Neural progenitor cell (in vitro differentiated cells): ENCODE results near the gene LPIN1. TPM values are rescaled to one million over a fixed set of nuclear protein-coding genes. Genes with fewer than 3 reads are reported as not detected.

Experiments used
- DNase-seq: peaks from one replicate; pipeline ENCODE4 v3.0.0-alpha.2; 2016; ENCODE audit warnings: low spot score
- H2AFZ ChIP-seq: fragments of 200-600 bp; sonication (generic); replicated peaks from 2 replicates; pipeline ENCODE4 v1.6.1; 2016; ENCODE audit warnings: antibody characterized with exemption
- H3F3A ChIP-seq: fragments of 200-600 bp; sonication (generic); 2 replicates; pipeline ENCODE4 v1.6.1; 2016; ENCODE audit warnings: antibody characterized with exemption, low read depth
- H3K27ac ChIP-seq: fragments of 200-600 bp; sonication (generic); 2 replicates; pipeline ENCODE4 v1.5.1; 2016; ENCODE audit warnings: mild to moderate bottlenecking
- H3K27me3 ChIP-seq: fragments of 200-600 bp; sonication (generic); 2 replicates; pipeline ENCODE4 v1.6.1; 2016; ENCODE audit warnings: mild to moderate bottlenecking, moderate library complexity
- H3K36me3 ChIP-seq: fragments of 200-600 bp; sonication (generic); 2 replicates; pipeline ENCODE4 v1.5.1; 2016
- H3K4me1 ChIP-seq: fragments of 200-600 bp; sonication (generic); 2 replicates; pipeline ENCODE4 v1.6.1; 2016; ENCODE audit warnings: mixed run types
- H3K4me2 ChIP-seq: fragments of 200-600 bp; sonication (generic); 2 replicates; pipeline ENCODE4 v1.6.1; 2016
- H3K4me3 ChIP-seq: fragments of 200-600 bp; sonication (generic); 2 replicates; pipeline ENCODE4 v1.5.1; 2016
- H3K79me2 ChIP-seq: fragments of 200-600 bp; sonication (generic); 2 replicates; pipeline ENCODE4 v1.6.1; 2016; ENCODE audit warnings: low read depth
- H3K9ac ChIP-seq: fragments of 200-600 bp; sonication (generic); 2 replicates; pipeline ENCODE4 v1.6.1; 2016
- H3K9me3 ChIP-seq: fragments of 200-600 bp; sonication (generic); 2 replicates; pipeline ENCODE4 v1.5.1; 2016; ENCODE audit warnings: low read depth
- H4K20me1 ChIP-seq: fragments of 200-600 bp; sonication (generic); 2 replicates; pipeline ENCODE4 v1.6.1; 2016; ENCODE audit warnings: low read depth
- H3K27ac Mint-ChIP-seq: 3 replicates; pipeline ENCODE4 v1.8.0; 2021; ENCODE audit warnings: mixed read lengths
- H3K27me3 Mint-ChIP-seq: 2 replicates; pipeline ENCODE4 v1.8.0; 2022; ENCODE audit warnings: low read depth, mild to moderate bottlenecking, inconsistent platforms, moderate library complexity, mixed read lengths; ENCODE audit not compliant: insufficient read depth
- H3K36me3 Mint-ChIP-seq: 3 replicates; pipeline ENCODE4 v1.8.0; 2021; ENCODE audit warnings: mixed read lengths
- H3K4me1 Mint-ChIP-seq: 3 replicates; pipeline ENCODE4 v1.8.0; 2021; ENCODE audit warnings: mixed read lengths
- H3K4me3 Mint-ChIP-seq: 3 replicates; pipeline ENCODE4 v1.8.0; 2021; ENCODE audit warnings: mild to moderate bottlenecking, moderate library complexity, mixed read lengths
- H3K9me3 Mint-ChIP-seq: 3 replicates; pipeline ENCODE4 v1.8.0; 2020; ENCODE audit warnings: mixed read lengths
- EZH2 ChIP-seq: fragments of 200-600 bp; sonication (generic); IDR thresholded peaks from 2 replicates; pipeline ENCODE4 v1.6.1; 2017; ENCODE audit warnings: antibody characterized with exemption, mild to moderate bottlenecking, moderate library complexity
- EZH2phosphoT487 ChIP-seq: fragments of 200-600 bp; sonication (generic); IDR thresholded peaks from 2 replicates; pipeline ENCODE4 v1.6.1; 2017; ENCODE audit warnings: antibody characterized with exemption
- total RNA-seq: library from RNA; depleted of rRNA; stranded (reverse); fragments of >200 nt; gene quantifications from 2 replicates; pipeline ENCODE4 v1.2.3, GENCODE V29; 2015; ENCODE audit warnings: low replicate concordance
- TF ChIP-seq, protein P1 (sequence below): fragments of 200-600 bp; sonication (generic); IDR thresholded peaks from 2 replicates; pipeline ENCODE4 v1.5.1; 2017; ENCODE audit warnings: antibody characterized with exemption, mild to moderate bottlenecking

Gene LPIN1
- total RNA-seq, 1 donor from 2014 or later, result 18.0 TPM

DNA sequence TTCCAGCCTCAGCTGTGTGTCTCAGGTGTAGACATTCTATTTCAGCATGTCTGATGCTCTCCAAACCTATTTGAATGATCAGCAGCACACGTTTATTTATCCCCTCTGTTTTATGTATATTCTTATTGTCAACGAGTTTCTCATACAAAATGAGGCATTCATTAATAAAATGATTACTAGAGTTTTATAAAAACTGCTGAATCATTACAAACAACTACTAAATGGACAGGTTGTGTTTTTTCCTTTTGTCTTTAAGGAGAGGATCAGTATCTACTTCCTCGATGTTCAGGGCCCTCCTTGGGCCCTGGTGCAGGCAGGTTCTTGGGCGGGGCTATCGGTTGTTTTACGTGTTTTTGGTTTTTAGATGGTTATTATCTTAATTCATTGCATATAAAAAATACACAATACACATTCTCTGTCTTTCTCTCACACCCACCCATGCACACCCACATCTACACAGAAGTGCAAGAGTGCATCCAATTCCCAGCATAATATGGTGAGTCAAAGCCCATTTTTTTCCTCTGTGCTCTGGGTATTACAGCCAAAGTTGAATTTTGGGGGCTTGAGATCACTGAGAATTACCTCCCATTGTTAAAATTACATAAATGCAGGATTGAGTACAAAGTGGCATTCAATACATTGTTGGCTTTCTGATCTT lies 24.2 kb downstream of the LPIN1 start:
- Histone ChIP-seq H3K4me1 (no peaks in the 10 kb centered on the region), H3K27me3 (no peaks in the 10 kb centered on the region), H3F3A (no peaks in the 10 kb centered on the region), H3K9ac (no peak overlapping the region), H3K79me2 (no peaks in the 10 kb centered on the region), H2AFZ (no peak overlapping the region), H3K9me3 (no peaks in the 10 kb centered on the region), H3K27ac (no peak overlapping the region), H3K4me2 (no peak overlapping the region), H4K20me1 (no peaks in the 10 kb centered on the region), H3K36me3 (no peaks in the 10 kb centered on the region), H3K4me3 (no peak overlapping the region)
- Mint-ChIP-seq H3K36me3 (peaks cover 52% of the 10 kb centered on the region), H3K4me1 (no peaks in the 10 kb centered on the region), H3K9me3 (no peaks in the 10 kb centered on the region), H3K27ac (no peak overlapping the region), H3K27me3 (peaks cover 4% of the 10 kb centered on the region), H3K4me3 (no peak overlapping the region)
- DNase-seq, result no peak
- TF ChIP-seq EZH2phosphoT487, result no peak
- TF ChIP-seq, protein P1, sequence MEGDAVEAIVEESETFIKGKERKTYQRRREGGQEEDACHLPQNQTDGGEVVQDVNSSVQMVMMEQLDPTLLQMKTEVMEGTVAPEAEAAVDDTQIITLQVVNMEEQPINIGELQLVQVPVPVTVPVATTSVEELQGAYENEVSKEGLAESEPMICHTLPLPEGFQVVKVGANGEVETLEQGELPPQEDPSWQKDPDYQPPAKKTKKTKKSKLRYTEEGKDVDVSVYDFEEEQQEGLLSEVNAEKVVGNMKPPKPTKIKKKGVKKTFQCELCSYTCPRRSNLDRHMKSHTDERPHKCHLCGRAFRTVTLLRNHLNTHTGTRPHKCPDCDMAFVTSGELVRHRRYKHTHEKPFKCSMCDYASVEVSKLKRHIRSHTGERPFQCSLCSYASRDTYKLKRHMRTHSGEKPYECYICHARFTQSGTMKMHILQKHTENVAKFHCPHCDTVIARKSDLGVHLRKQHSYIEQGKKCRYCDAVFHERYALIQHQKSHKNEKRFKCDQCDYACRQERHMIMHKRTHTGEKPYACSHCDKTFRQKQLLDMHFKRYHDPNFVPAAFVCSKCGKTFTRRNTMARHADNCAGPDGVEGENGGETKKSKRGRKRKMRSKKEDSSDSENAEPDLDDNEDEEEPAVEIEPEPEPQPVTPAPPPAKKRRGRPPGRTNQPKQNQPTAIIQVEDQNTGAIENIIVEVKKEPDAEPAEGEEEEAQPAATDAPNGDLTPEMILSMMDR, result no peak
- no peak for TF ChIP-seq EZH2

DNA sequence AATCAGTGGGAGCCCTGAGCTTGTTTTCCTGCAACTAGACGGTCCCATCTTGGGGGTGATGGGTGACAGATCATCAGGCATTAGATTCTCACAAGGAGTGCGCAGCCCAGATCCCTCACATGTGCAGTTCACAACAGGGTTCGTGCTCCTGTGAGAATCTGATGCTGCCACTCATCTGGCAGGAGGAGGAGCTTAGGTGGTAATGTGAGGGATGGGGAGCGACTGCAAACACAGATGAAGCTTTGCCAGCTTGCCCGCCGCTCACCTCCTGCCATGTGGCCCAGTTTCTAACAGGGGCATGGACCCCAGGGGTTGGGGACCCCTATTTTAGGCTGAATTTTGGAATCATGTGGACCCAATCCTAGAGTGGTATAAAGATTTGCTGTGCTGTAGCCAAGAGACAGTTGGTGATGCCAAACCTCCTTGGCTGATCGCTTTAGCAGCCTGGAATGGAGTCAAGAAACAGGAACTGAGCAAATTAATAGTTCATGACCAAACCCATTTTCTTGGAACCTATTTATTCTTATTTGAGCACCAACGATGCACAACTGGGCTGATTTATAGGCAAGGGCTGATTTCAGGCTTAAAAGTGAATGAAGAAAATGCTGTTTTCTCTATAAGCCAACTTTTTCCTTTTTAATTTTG lies 25.7 kb downstream of the LPIN1 start:
- H3K4me3 Mint-ChIP-seq, result no peak overlapping the region
- H3K27me3 Mint-ChIP-seq, result peaks cover 2% of the 10 kb centered on the region
- DNase-seq, result no peak
- no peaks in the 10 kb centered on the region for H3K79me2 ChIP-seq
- no peak overlapping the region for H3K27ac Mint-ChIP-seq
- peaks cover 6% of the 10 kb centered on the region for H3K36me3 ChIP-seq
- H3K4me2 ChIP-seq, result no peak overlapping the region
- H3K9ac ChIP-seq, result no peak overlapping the region
- no peaks in the 10 kb centered on the region for H3K9me3 ChIP-seq
- H3K4me3 ChIP-seq, result no peak overlapping the region
- no peaks in the 10 kb centered on the region for H4K20me1 ChIP-seq
- H2AFZ ChIP-seq, result no peak overlapping the region
- H3K27me3 ChIP-seq, result no peaks in the 10 kb centered on the region
- no peak overlapping the region for H3K27ac ChIP-seq
- H3K9me3 Mint-ChIP-seq, result no peaks in the 10 kb centered on the region
- TF ChIP-seq, protein P1, result no peak
- no peak for TF ChIP-seq EZH2
- TF ChIP-seq EZH2phosphoT487, result no peak
- H3K4me1 ChIP-seq, result no peaks in the 10 kb centered on the region
- H3K4me1 Mint-ChIP-seq, result no peaks in the 10 kb centered on the region
- peaks cover 39% of the 10 kb centered on the region for H3K36me3 Mint-ChIP-seq
- H3F3A ChIP-seq, result no peaks in the 10 kb centered on the region

DNA sequence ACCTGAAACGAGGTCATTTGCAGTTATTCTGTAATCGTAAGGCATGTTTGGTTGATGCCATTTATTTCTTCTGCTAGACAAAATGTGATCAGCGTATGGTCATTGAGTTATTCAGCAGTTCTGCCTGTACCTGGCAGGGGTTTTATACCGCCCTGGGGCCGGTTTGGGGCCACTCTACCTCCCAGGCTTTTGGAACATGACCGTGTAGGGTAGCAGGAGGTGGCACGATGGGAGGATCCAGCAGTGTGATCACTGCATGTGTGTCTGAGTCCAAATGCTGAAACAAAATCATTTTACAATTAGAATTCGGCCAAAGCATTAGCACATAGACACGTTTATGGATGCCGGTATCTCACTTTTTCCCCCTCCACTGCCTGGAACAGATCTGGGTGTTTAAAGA lies 26.7 kb downstream of the LPIN1 start:
- no peak overlapping the region for H3K9ac ChIP-seq
- H3K27me3 ChIP-seq, result no peaks in the 10 kb centered on the region
- H3K79me2 ChIP-seq, result no peaks in the 10 kb centered on the region
- peaks cover 6% of the 10 kb centered on the region for H3K36me3 ChIP-seq
- no peak for DNase-seq
- Mint-ChIP-seq H3K9me3 (no peaks in the 10 kb centered on the region), H3K4me3 (no peak overlapping the region), H3K27ac (no peak overlapping the region), H3K36me3 (peaks cover 39% of the 10 kb centered on the region), H3K4me1 (no peaks in the 10 kb centered on the region), H3K27me3 (peaks cover 2% of the 10 kb centered on the region)
- no peaks in the 10 kb centered on the region for H3K4me1 ChIP-seq
- H3K9me3 ChIP-seq, result no peaks in the 10 kb centered on the region
- H3K4me2 ChIP-seq, result no peak overlapping the region
- no peaks in the 10 kb centered on the region for H3F3A ChIP-seq
- TF ChIP-seq EZH2, result no peak
- TF ChIP-seq, protein P1, result no peak
- no peak for TF ChIP-seq EZH2phosphoT487
- no peak overlapping the region for H3K27ac ChIP-seq
- no peak overlapping the region for H2AFZ ChIP-seq
- no peaks in the 10 kb centered on the region for H4K20me1 ChIP-seq
- H3K4me3 ChIP-seq, result no peak overlapping the region
